HG02588 (cell line): ENCODE results near the gene PRRC1.
"Not testable (repeated sequence)": the region's sequence is repeated elsewhere in the genome, so short reads cannot be mapped to it uniquely, and the experiment has no call there.

Experiments used
- ATAC-seq: cut with Tn5 transposase; IDR thresholded peaks from one replicate; pipeline ENCODE4 v1.9.1; 2021; ENCODE audit warnings: mild to moderate bottlenecking, moderate library complexity; ENCODE audit not compliant: unreplicated experiment

PRRC1 gene

GRCh38 chr5:127540553-127540952, 23.1 kb downstream of the PRRC1 start:
- not testable (repeated sequence) for ATAC-seq

GRCh38 chr5:127545249-127545648, 27.8 kb downstream of the PRRC1 start:
- ATAC-seq, result not testable (repeated sequence)

- ATAC-seq, result no peak
Measured at GRCh38 chr5:127549551-127549950, 32.1 kb downstream of the PRRC1 start.

GRCh38 chr5:127550652-127551409, 33.4 kb downstream of the PRRC1 start:
- no peak for ATAC-seq

DNA sequence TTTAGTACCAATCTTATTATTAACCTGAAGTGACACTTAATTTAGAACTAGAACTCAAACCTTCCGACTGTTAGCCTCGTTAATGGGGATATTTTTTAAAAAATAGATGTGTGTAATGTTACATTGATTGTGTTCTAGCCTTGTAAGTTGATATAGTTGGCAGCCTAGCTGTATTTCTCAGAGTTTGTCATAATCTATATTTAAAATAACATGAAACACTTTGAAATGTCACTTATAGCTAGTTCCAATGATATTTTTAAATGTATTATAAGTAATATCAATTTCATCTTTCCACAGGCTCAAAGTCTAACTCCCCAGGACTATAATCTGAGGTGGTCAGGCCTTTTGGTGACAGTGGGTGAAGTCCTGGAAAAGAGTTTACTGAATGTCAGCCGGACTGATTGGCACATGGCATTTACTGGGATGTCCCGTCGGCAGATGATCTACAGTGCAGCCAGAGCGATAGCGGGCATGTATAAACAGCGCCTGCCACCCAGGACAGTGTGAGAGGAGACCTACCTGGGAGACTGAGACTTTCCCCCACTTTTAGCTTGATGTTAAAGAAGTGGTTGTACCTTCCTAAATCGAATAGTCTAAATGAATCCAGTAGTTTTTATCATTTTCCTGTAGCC, 34.1 kb downstream of the PRRC1 start:
- no peak for ATAC-seq

DNA sequence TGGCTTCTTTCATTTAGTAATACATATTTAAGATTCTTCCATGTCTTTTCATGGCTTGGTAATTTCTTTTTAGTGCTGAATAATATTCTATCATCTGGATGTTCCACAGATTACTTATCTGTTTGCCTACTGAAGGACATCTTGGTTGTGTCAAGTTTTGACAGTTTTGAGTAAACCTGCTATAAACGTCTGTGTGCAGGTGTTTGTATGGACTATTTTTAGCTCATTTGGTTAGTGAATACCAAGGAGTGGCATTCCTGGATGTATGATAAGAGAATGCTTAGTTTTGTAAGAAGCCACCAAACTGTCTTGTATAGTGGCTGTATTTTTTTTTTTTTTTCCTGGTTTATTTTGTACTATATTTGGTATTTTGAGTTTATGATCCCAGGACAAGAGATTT, 38.4 kb downstream of the PRRC1 start:
- ATAC-seq, result no peak

DNA sequence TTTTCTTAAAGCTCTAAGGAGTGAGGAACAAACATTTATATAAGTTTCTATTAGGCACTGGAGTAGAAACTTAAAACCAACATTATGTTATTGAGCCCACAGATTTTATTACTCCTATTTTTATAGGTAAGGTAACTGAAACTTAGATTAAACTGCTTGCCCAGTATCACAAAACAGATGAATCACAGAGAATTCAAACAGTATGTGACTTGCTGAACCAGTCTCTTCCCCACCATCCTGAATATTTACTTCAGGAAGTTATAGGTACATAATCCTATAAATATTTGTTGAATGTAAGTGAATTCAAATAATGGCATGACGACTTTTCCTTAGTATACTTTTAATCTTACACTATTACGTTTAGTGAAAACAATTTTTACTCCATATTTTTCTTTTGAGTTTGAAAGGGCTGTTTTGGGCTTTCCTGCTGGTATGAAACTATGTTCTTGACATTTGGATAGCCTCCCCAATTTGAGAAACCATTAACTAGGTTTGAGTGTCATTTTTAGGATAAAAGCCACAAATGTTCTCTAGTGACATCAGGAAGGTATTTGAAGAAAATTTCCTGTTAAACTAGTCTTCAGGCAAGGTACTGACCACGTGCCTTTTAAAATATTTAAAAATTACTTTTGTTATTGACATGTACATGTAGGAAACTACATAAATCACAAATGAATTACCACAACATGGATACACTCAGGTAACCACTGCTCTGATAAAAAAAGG, 39.3 kb downstream of the PRRC1 start:
- ATAC-seq, result no peak

DNA sequence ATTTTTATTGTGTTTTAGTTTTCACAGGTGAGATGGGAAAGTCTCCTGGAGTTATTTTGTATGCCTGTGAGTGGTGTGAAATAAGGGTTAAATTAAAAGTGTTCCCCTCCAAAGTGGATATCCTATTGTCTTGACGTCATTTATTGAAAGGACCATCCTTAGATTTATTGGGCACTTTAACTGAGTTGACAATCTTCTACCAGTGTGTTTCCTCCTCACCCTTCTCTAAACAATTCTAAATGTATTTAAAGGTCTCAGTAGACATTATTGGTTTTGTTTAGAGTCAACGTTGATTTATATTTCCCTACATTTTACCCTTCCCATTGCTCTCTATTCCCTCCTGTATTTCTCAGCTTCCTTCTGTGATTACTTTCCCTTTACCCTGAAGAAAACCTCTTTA, 40.8 kb downstream of the PRRC1 start:
- ATAC-seq, result no peak

- no peak for ATAC-seq
Measured at GRCh38 chr5:127561254-127561653, 43.8 kb downstream of the PRRC1 start.

DNA sequence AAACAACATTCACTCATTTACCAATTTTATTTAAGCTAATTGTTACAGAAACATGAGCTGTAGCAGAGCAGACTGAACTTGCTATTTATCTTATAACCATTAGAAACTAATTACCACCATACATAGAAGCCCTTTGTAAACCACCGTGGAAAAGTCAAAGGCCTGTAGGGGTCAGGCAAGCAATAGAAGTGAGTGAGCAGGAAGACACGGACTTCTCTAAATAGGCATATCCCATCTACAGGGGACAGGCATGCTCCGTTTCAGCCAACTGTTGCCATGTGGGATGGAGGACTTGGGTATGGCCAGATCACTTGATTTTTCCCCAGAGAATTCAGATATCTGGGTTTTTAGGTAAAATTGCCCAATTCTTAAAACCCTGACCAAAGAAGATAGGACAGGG, 44.8 kb downstream of the PRRC1 start:
- no peak for ATAC-seq

GRCh38 chr5:127563136-127563535, 45.7 kb downstream of the PRRC1 start:
- no peak for ATAC-seq

DNA sequence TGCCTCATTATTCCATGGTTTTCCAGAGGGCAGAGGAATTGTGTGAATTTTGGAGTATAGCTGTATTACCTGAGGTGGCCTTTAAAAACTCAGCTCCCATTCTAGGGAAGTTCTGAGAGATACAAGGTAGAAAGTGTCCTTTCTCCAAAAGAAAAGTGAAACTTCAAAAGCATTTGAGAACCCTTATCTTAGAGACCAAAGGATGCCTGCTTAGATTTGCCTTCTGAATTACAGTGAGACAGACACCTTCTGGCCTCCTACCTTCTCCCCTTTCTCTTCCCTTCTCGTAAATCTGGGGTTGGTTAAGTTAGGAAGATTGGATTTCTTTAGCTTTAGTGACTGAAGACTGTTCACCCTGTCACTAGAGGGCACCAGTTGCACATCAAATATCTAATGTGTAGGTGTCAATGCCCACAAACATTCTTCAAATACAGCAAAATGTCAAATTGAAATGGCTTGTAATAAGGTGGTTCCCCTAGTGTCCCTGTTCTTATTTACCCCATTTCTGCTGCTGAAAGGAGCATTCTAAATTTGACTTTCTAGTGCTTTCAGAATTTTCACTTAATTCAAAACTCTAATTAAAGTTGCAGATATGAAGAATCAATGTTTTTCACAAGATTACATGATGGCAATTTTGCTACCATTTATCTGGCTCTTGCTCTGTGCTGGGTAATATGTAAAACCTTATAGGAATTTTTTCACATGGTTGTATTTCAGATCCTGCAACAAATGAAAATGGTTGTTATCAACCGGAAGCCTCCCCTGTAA, 46.7 kb downstream of the PRRC1 start:
- ATAC-seq, result peak; percentile 36

DNA sequence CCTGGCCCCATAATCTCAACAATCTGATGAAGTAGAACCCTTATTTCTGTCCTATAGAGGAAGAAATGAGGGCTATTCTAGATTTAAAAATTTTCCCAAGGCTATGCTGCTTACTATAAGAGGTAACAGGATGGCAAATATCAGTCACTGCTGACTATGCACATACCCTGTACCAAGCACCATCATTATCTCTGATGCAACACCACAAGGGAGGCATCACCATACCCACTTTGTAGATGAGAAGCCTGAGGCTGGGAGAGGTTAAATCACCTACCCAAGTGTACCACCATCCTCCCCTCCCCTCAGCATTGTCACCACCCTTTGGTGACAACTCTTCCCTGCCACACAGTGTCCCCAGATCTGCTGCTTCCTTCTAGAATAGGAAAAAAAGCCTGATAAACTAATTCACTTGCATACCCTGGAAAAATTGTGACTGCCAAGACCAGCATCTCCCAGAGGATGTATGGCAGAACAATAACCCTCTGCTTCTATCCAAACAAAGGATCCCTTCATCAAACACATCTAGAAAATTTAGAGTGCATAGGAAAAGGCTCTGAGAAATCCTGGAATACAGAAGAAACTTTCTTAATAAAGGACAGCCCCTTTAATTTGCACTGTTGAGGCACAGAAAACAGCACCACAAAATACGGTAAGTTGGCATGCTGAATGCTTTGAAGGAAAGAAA, 48.3 kb downstream of the PRRC1 start:
- no peak for ATAC-seq

DNA sequence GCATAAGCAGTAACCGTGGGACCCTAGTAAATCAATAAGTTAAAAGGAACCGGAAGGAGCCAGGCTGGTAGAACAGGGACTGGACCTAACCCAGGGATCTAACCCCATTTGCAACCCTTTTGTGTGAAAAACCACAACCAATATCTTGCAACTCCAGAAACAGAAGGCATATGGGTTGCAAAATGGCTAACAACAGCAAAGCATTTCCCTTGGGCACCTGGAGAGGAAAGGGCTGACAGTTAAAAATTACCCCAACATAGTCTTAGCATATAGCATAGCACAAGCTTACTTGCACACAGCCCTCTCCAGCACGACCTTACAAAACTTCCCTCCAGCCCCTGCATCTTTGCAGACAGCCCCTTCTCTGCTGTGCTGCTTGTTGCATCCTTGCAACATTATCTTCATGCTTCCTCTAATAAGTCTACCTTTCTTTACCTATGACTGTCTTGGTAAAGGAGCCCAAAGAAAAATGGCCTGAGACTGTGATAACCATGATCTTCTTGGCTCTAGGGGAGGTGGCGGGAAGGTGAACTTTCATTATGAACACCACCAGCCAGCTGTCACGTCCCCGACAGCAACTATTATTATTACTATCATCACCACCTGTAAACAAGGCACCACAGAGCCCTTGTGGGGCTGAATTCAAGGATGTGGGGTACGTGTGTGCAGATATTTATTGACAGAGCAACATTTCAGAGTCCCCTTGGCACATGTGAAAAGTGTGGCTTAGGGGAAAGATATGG, 49.8 kb downstream of the PRRC1 start:
- peak; percentile 71 for ATAC-seq

GRCh38 chr5:127568166-127568565, 50.7 kb downstream of the PRRC1 start:
- ATAC-seq, result no peak

- not testable (repeated sequence) for ATAC-seq
Measured at GRCh38 chr5:127569471-127569870, 52.0 kb downstream of the PRRC1 start.

DNA sequence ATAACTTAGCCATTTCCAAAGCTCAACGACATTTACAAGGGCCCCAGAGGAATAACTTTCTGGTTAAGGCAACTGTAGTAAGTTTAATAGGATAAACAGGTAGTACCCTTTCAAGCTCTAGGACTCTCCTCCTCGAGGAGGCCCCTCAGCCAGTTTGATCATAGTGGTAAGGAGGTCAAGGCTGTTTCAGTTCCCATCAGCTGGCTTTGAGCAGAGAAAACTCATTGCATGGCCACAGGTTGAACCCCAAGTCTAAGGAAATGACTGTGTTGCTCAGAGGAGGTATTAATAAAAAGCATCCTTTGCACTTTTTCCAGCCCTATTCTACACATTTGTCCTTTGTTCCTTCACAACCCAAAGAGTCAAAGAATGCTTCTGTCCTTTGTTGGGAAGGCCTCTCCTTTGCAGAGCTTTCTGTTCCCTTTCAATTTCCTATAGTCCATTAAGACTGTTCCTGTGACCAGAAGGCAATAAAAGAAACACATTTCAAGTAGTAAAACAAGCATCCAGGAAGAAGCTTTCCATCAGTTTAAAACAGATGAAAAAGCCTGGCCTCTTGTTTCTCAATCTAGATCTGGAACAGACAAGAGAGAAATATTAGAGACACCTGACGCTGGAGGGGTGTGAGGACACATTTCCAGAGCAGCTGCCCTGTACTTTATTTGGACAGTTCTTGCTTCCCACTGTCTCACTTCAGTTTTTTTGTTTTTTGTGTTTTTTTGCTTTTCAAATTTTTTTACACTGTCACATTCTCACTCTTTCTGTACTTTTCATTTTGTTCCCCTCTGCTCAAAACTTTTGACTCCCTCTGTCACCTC, 54.1 kb downstream of the PRRC1 start:
- ATAC-seq, result peak; percentile 59

DNA sequence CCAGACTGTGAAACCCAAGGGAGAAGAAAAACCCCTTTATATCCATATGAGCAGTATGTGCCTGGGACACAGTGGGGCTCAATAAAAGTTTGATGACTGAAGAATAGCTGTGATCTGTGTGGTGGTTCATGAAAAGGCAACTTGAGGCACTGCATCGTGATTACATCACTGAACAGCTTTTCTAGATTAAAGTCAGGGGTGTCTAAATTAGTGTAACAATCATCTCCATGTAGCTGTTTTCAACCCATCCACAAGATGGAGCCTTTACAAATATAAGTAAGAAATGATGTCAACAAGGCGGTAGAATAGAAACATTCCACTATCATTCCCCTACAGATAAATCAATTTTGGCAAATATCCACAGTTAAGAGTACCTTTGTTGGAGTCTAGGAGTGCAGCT, 55.5 kb downstream of the PRRC1 start:
- no peak for ATAC-seq
